GM12864 (cell line): ENCODE measurements around the gene HPS5.

Experiments used
- DNase-seq: peaks from one replicate; pipeline ENCODE4 v3.0.0-alpha.2; 2011; ENCODE audit warnings: low read depth
- H3K4me3 ChIP-seq: 2 replicates; pipeline ENCODE4 v1.5.1; 2011; ENCODE audit warnings: mild to moderate bottlenecking, low read depth, low read length, control low read depth
- TF ChIP-seq, protein P1 (sequence below): IDR thresholded peaks from 2 replicates; pipeline ENCODE4 v1.5.1; 2011; ENCODE audit warnings: low read depth, mild to moderate bottlenecking, moderate library complexity, low read length, control low read depth, inconsistent platforms; ENCODE audit errors: missing control alignments

Gene HPS5

DNA sequence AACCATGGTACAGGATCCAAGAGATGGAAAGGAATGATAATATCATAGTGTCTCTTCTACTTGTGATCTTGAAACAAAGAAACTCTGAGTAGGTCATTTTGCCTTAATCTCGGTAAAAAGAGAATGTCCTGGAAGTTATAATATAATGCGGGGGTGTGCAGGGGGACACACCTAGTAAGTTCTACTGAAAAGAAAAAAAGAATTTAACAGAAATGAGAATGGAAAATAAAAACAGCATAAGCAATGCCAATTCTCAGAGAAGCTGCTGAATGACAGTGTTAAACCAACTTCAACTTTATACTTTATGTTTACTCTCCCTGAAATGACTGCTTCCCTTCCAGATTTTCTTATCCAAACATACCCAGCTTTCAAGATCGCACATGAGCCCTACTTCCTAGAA lies 2.0 kb downstream of the HPS5 start:
- TF ChIP-seq, protein P1, sequence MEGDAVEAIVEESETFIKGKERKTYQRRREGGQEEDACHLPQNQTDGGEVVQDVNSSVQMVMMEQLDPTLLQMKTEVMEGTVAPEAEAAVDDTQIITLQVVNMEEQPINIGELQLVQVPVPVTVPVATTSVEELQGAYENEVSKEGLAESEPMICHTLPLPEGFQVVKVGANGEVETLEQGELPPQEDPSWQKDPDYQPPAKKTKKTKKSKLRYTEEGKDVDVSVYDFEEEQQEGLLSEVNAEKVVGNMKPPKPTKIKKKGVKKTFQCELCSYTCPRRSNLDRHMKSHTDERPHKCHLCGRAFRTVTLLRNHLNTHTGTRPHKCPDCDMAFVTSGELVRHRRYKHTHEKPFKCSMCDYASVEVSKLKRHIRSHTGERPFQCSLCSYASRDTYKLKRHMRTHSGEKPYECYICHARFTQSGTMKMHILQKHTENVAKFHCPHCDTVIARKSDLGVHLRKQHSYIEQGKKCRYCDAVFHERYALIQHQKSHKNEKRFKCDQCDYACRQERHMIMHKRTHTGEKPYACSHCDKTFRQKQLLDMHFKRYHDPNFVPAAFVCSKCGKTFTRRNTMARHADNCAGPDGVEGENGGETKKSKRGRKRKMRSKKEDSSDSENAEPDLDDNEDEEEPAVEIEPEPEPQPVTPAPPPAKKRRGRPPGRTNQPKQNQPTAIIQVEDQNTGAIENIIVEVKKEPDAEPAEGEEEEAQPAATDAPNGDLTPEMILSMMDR: no peak
- H3K4me3 ChIP-seq: peak overlapping the region; percentile 74; the same call in 1 of the 2 replicates
- no peak for DNase-seq

DNA sequence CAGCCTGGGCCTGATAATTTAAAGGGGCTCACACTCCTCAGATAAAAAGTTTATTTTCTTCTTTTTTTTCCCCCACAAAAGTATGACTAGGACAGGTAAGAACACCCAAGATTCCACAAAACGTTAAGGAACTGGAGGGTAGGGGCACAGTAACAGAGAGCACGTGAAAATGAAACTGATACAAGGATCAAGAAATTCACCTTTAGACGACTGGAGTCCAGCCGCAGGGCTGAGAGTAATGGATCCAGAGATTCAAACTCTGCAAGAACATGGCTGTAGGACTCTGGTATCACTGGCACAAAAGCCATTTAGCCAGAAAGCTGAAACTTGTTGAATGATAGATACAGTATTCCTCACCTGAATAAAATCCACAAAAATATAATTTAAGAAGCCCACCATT lies 4.4 kb downstream of the HPS5 start:
- DNase-seq: no peak
- TF ChIP-seq, protein P1: no peak
- H3K4me3 ChIP-seq: no peak overlapping the region

DNA sequence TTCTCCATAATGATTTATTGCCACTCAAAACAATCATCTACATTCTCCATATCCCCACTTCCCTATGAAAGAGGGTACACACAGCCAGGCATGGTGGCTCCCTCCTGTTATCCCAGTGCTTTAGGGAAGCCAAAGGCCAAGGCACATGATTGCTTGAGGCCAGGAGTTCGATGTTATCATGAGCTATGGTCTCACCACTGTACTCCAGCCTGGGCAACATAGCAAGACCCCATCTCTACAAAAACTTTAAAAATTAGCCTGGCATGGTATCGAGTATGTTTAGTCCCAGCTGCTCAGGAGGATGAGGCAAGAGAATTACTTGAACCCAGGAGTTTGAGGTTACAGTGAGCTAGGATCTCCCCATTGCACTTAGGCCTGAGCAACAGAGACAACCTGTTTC lies 6.0 kb downstream of the HPS5 start:
- DNase-seq: no peak
- TF ChIP-seq, protein P1: no peak
- H3K4me3 ChIP-seq: no peak overlapping the region

DNA sequence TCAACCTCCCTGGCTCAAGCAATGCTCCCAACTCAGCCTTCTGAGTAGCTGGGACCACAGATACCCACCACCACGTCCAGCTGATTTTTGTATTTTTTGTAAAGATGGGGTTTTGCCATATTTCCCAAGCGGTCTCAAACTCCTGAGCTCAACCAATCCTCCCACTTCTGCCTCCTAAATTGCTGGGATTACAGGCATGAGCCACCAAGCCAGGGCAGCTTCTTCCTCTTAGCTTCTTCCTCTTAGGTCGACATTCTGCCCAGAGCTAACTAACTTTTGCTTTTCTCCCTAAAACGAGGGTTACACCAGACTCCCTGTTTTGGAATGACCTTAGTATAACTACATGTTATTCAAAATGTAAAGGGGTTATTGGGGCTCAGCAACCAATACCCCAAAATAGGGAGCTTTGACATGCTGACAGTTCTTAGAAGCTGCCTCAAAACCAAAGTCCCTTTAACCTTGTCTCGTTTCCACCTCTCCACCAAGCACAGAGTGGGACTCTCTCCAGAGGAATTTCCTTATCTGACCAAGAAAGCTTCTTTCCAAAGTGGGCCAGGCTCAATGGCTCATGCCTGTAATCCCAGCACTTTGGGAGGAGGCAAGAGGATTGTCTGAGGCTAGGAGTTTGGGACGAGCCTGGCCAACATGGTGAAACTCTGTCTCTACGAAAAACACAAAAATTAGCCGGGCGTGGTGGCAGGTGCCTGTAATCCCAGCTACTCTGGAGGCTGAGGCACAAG lies 7.0 kb downstream of the HPS5 start:
- TF ChIP-seq, protein P1: no peak
- no peak for DNase-seq
- H3K4me3 ChIP-seq: no peak overlapping the region

DNA sequence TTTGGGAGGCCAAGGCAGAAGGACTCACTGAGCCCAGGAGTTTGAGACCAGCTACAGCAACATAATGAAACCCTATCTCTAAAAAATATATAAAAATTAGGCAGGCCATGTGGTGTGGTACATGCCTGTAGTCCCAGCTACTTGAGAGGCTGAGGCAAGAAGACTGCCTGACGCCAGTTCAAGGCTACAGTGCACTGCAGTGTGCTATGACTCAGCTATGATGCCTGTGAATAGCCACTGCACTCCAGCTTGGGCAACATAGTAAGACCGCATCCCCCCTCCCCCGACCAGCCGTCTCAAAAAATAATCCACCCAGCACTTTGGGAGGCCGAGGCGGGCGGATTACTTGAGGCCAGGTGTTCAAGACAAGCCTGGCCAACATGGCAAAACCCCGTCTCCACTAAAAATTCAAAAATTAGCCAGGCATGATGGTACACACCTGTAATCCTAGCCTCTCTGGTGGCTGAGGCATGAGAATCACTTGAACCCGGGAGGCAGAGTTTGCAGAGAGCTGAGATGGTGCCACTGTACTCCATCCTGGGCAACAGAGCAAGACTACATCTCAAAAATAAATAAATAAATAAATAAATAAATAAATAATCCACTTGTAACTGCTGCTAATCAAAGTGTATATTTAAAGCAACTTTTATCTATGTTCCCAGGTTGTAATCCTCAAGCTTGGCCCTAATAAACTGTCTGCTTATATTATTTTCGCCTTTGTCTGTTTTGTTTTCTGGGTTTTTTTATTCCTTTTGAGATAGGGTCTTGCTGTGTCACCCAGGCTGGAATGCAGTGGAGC lies 7.8 kb downstream of the HPS5 start:
- no peak overlapping the region for H3K4me3 ChIP-seq
- DNase-seq: no peak
- TF ChIP-seq, protein P1: no peak

DNA sequence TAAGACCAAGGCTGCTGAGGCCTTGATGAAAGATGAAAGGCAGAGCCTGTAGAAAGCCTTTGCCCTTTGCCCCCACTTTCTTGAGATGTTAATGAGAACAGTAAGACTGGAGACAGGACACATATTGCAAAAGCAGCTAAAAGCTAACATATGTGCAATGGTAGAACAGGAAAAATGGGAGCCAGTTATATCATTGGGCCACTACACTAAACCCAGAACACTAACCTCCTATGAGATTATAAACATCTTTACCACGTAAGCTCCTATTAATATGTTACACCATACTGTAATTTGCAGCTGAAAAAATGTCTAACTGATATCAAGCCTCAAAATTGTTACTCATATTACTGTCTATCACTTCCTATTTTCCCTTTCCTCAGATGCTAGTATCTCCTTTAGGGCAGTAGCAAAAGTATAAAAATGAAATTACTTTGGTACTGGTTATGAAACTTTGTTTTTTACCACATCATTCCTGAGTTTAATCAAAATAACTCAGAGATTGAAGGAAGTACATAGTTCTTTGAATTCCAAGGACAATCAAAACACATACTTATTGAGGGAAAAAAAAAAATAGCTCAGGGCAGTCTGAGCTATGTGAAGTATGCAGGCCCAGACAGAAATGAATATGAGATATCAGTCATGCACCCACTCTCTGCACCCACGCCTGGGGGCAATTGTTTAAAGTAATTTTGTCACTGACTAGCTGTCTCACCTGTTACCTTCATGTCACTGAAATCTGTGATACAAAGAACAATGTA lies 9.1 kb downstream of the HPS5 start:
- H3K4me3 ChIP-seq: no peak overlapping the region
- no peak for DNase-seq
- TF ChIP-seq, protein P1: no peak
